HG03095 (cell line): ENCODE results near the gene HAS3.
"Not testable (repeated sequence)": the region's sequence is repeated elsewhere in the genome, so short reads cannot be mapped to it uniquely, and the experiment has no call there.

Source experiments
- ATAC-seq: cut with Tn5 transposase; IDR thresholded peaks from one replicate; pipeline ENCODE4 v1.9.1; 2021; ENCODE audit warnings: moderate library complexity; ENCODE audit not compliant: unreplicated experiment

HAS3 gene

GRCh38 chr16:69105501-69106361 is at the start of gene HAS3:
Gene HAS3, plus strand, starts transcription at chr16:69105653. Its CDS starts 3,743 bp downstream, at chr16:69109396.
- ATAC-seq: no peak

GRCh38 chr16:69055980-69056379 is 49.5 kb upstream of the HAS3 start:
- no peak for ATAC-seq

GRCh38 chr16:69056421-69056820 is 49.0 kb upstream of the HAS3 start:
- no peak for ATAC-seq

GRCh38 chr16:69057400-69058378 is 47.8 kb upstream of the HAS3 start:
- no peak for ATAC-seq

- ATAC-seq: not testable (repeated sequence)
Observed at GRCh38 chr16:69063491-69063890, 42.0 kb upstream of the HAS3 start.

- ATAC-seq: no peak
Observed at GRCh38 chr16:69064124-69064763, 41.2 kb upstream of the HAS3 start.

GRCh38 chr16:69064764-69065313 is 40.6 kb upstream of the HAS3 start:
- no peak for ATAC-seq

GRCh38 chr16:69069504-69069903 is 35.9 kb upstream of the HAS3 start:
- no peak for ATAC-seq

GRCh38 chr16:69071036-69071435 is 34.4 kb upstream of the HAS3 start:
- no peak for ATAC-seq

GRCh38 chr16:69072640-69072974 is 32.8 kb upstream of the HAS3 start:
- ATAC-seq: no peak

GRCh38 chr16:69073181-69073702 is 32.2 kb upstream of the HAS3 start:
- no peak for ATAC-seq

- no peak for ATAC-seq
Observed at GRCh38 chr16:69077251-69077650, 28.2 kb upstream of the HAS3 start.

- ATAC-seq: no peak
Observed at GRCh38 chr16:69078073-69078472, 27.4 kb upstream of the HAS3 start.

GRCh38 chr16:69079697-69080096 is 25.8 kb upstream of the HAS3 start:
- ATAC-seq: no peak

- ATAC-seq: no peak
Observed at GRCh38 chr16:69083306-69083941, 22.0 kb upstream of the HAS3 start.

GRCh38 chr16:69084289-69084688 is 21.2 kb upstream of the HAS3 start:
- ATAC-seq: no peak

GRCh38 chr16:69085032-69085695 is 20.3 kb upstream of the HAS3 start:
- ATAC-seq: no peak

GRCh38 chr16:69087161-69087581 is 18.3 kb upstream of the HAS3 start:
- ATAC-seq: no peak

GRCh38 chr16:69088684-69089083 is 16.8 kb upstream of the HAS3 start:
- ATAC-seq: no peak
